CD4-positive, alpha-beta T cell treated with Interleukin-12 subunit alpha and Interleukin-12 subunit beta, for 1 hour (primary cell): Measurements from ENCODE around the gene FCRL5.
"Not testable (repeated sequence)": the region's sequence is repeated elsewhere in the genome, so short reads cannot be mapped to it uniquely, and the experiment has no call there.

Experiments used
- DNase-seq: peaks from one replicate; pipeline ENCODE4 v3.0.0-alpha.2; 2020

Gene FCRL5

GRCh38 chr1:157551694-157552693, at the start of gene FCRL5:
TSS of gene FCRL5 (minus strand) at chr1:157552515. CDS start at chr1:157552362, 153 bp downstream.
- DNase-seq, result no peak

GRCh38 chr1:157600236-157600635, 47.9 kb upstream of the FCRL5 start:
- no peak for DNase-seq

- DNase-seq, result no peak
These were observed 45.8 kb upstream of the FCRL5 start, which contains the start of gene FCRL4 for GRCh38 chr1:157597959-157598667. TSS of gene FCRL4 (minus strand) at chr1:157598085. CDS start at chr1:157597944, 141 bp downstream.

GRCh38 chr1:157596384-157596783, 44.1 kb upstream of the FCRL5 start:
- DNase-seq, result no peak

- DNase-seq, result peak; percentile 5
These were observed 43.0 kb upstream of the FCRL5 start for GRCh38 chr1:157595356-157595755.

GRCh38 chr1:157585984-157586383, 33.7 kb upstream of the FCRL5 start:
- no peak for DNase-seq

GRCh38 chr1:157584503-157584902, 32.2 kb upstream of the FCRL5 start:
- DNase-seq, result no peak

GRCh38 chr1:157580828-157581210, 28.5 kb upstream of the FCRL5 start:
- DNase-seq, result no peak

GRCh38 chr1:157580179-157580827, 28.0 kb upstream of the FCRL5 start:
- peak; percentile 51 for DNase-seq

GRCh38 chr1:157577420-157577819, 25.1 kb upstream of the FCRL5 start:
- DNase-seq, result no peak

GRCh38 chr1:157575744-157576143, 23.4 kb upstream of the FCRL5 start:
- DNase-seq, result no peak

GRCh38 chr1:157574836-157575235, 22.5 kb upstream of the FCRL5 start:
- DNase-seq, result no peak

- no peak for DNase-seq
These were observed 14.4 kb upstream of the FCRL5 start for GRCh38 chr1:157566484-157567300.

- DNase-seq, result no peak
These were observed 10.2 kb upstream of the FCRL5 start for GRCh38 chr1:157562515-157562914.

GRCh38 chr1:157558119-157558518, 5.8 kb upstream of the FCRL5 start:
- DNase-seq, result no peak

GRCh38 chr1:157548081-157548480, 4.2 kb downstream of the FCRL5 start:
- not testable (repeated sequence) for DNase-seq

GRCh38 chr1:157542676-157543075, 9.6 kb downstream of the FCRL5 start:
- no peak for DNase-seq

GRCh38 chr1:157540852-157541251, 11.5 kb downstream of the FCRL5 start:
- DNase-seq, result no peak

GRCh38 chr1:157540160-157540748, 12.1 kb downstream of the FCRL5 start:
- no peak for DNase-seq

GRCh38 chr1:157539568-157539967, 12.7 kb downstream of the FCRL5 start:
- DNase-seq, result no peak

GRCh38 chr1:157532569-157532968, 19.7 kb downstream of the FCRL5 start:
- no peak for DNase-seq
